Neural progenitor cell (in vitro differentiated cells): Measurements from ENCODE around the gene SIDT2.

ENCODE experiments used
- EZH2 ChIP-seq: fragments of 200-600 bp; sonication (generic); IDR thresholded peaks from 2 replicates; pipeline ENCODE4 v1.6.1; 2017; ENCODE audit warnings: antibody characterized with exemption, mild to moderate bottlenecking, moderate library complexity
- EZH2phosphoT487 ChIP-seq: fragments of 200-600 bp; sonication (generic); IDR thresholded peaks from 2 replicates; pipeline ENCODE4 v1.6.1; 2017; ENCODE audit warnings: antibody characterized with exemption
- TF ChIP-seq, protein P1 (sequence below): fragments of 200-600 bp; sonication (generic); IDR thresholded peaks from 2 replicates; pipeline ENCODE4 v1.5.1; 2017; ENCODE audit warnings: antibody characterized with exemption, mild to moderate bottlenecking

DNA sequence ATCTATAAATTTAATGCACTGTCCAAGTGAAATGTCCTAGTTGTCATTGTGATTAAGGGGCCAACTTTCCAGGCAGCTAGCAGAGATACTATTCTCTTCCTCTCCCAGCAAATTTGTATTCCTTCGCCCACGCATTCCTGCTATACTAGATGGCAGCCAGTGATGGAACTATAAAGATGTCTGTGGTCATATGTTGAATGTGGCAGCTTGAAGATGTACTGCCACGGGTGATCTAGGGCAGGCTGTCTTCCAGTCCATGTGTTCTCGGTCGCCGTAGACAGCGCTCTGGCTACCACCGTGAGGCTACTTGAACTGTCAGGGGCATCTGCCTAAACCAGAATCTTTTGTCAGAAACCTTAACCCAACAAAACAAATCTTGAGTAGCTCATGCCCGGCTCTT, 8.3 kb upstream of the SIDT2 start:
- TF ChIP-seq, protein P1, sequence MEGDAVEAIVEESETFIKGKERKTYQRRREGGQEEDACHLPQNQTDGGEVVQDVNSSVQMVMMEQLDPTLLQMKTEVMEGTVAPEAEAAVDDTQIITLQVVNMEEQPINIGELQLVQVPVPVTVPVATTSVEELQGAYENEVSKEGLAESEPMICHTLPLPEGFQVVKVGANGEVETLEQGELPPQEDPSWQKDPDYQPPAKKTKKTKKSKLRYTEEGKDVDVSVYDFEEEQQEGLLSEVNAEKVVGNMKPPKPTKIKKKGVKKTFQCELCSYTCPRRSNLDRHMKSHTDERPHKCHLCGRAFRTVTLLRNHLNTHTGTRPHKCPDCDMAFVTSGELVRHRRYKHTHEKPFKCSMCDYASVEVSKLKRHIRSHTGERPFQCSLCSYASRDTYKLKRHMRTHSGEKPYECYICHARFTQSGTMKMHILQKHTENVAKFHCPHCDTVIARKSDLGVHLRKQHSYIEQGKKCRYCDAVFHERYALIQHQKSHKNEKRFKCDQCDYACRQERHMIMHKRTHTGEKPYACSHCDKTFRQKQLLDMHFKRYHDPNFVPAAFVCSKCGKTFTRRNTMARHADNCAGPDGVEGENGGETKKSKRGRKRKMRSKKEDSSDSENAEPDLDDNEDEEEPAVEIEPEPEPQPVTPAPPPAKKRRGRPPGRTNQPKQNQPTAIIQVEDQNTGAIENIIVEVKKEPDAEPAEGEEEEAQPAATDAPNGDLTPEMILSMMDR: no peak
- no peak for TF ChIP-seq EZH2phosphoT487
- TF ChIP-seq EZH2: no peak
